HL-60 (cell line): ENCODE measurements around the gene SPESP1.

Source experiments
- CTCF ChIP-seq: IDR thresholded peaks from one replicate; pipeline ENCODE4 v1.5.1; 2011; ENCODE audit warnings: low read length, control low read depth, inconsistent platforms; ENCODE audit not compliant: insufficient read depth
- GABPA ChIP-seq: IDR thresholded peaks from 2 replicates; pipeline ENCODE4 v1.6.1; 2012; ENCODE audit warnings: low read depth
- POLR2AphosphoS5 ChIP-seq: IDR thresholded peaks from 2 replicates; pipeline ENCODE4 v1.6.1; 2012; ENCODE audit warnings: low read depth
- REST ChIP-seq: IDR thresholded peaks from 2 replicates; pipeline ENCODE4 v1.6.1; 2012; ENCODE audit warnings: low read depth; ENCODE audit not compliant: insufficient replicate concordance

- TF ChIP-seq CTCF = no peak
- no peak for TF ChIP-seq POLR2AphosphoS5
- no peak for TF ChIP-seq GABPA
- no peak for TF ChIP-seq REST
Measured at GRCh38 chr15:68986322-68986721, 56.0 kb downstream of the SPESP1 start.
